Measurements from ENCODE around the gene CCNY.

- peak; percentile 7; the same call in 1 of the 2 replicates for TF ChIP-seq CTCF (IDR thresholded peaks at IDR 0.05)
- TF ChIP-seq ZFX (IDR thresholded peaks at IDR 0.05; ENCODE audit: borderline replicate concordance): no peak
Observed at GRCh38 chr10:35501923-35502322, 165.6 kb downstream of the CCNY start.
